Ammon's horn (tissue), 1 donor: ENCODE measurements around the gene AGRP.
A peak's percentile ranks its signal among the peaks of the same experiment; 100 is the strongest.

Experiments used
- DNase-seq: peaks from one replicate; pipeline ENCODE4 v3.0.0-alpha.2; 2016; ENCODE audit warnings: low spot score

The AGRP gene

GRCh38 chr16:67445913-67446907 is 37.1 kb downstream of the AGRP start:
- DNase-seq = no peak

DNA sequence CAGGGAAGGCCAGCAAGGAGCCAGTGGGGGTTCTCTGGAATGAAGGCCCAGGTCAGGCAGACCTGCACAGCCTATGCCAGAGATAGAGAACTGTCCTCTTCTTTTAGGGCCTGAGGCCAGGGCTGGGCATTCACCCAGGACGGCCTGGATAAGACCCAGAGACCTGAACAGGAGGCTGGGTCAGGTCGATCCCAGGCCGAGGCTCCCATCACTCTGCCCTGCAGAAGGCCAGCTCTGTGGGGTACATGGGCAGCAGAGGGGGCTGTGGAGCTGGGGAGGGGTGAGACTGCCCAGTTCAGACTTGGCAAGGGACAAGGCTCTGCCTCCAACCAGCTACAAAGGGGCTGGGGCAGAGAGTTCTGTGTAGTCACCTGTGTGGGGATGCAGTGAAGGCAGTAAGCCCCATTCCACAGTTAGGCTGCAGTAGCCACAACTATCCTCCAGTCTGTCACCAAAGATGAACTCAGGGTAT is 37.9 kb downstream of the AGRP start:
- no peak for DNase-seq

DNA sequence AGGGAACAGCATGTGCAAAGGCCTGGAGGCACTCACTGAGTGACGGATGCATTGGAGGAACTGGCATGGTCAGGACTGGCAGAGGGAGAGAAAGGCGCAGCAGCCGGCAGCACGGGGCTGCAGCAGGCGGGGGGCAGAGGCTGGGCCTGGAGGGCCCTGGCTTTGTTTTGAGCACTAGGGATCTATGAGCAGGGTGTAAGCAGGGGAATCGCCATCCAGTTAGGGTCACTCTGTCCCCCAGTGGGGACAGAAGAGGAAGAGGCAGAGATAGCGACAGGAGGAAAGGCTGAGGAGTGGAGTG is 38.3 kb downstream of the AGRP start:
- no peak for DNase-seq

DNA sequence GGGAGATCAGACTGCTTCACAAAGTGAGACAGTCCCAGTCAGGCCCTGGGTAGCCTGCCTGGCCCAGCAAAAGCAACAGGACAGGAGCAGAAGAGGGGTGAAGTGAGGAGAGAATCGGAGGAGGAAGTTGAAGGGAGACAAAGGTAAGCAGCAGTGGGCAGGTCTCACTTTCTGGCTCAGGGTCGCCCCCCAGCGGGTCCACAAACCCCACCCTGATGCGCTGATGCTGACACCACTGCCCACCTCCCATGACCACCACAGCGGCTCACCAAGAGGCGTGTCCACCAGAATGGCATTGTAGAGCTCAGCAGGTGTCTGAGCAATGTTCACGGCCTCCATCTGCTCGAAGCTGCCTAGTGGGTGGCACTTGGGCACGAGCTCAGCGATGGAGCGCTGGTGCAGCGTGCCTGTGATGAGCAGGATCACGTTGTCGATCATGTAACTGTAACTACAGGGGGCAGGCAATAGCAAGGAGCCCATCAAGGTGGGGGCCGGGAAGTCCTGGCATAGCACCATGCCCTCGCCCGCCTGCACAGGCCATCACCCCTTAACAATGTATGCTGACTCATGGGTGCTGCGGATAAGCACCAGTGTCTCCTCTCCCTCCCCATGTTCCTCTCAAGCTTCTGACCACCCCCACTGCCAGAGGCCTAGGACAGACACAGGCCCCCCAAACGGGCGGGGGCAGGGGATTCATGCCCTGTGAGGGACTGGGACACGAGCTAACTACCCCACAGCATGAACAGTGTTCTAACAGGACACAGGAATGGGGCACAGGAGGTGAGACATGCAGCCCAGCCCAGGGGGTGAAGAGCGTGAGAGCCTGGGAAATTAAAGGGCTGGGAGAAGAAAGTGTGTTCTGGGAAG is 38.9 kb downstream of the AGRP start:
- peak; percentile 43 for DNase-seq

DNA sequence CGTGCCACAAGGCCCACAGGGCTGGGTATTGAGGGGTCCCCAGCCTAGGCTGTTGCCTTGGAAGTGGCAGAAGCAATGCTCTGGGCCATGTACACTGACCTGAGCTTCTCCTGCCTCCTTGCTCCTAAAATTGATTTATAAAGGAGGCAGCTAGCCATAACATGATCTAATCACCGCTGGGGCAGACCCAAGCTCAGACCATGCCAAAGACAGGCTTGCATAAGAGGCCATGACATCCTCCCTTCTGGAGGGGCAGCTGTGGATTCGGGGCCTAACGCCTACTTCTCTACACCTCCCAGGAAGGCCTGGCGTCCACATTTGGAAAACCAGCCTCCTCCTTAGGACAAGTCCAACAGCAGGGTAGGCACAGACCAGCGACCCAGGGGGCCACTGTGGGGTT is 40.1 kb downstream of the AGRP start:
- DNase-seq = no peak

- no peak for DNase-seq
Observed at GRCh38 chr16:67442581-67443255, 40.6 kb downstream of the AGRP start.

GRCh38 chr16:67441907-67442306 is 41.4 kb downstream of the AGRP start:
- no peak for DNase-seq

- peak; percentile 55 for DNase-seq
Observed at GRCh38 chr16:67441271-67441753, 42.0 kb downstream of the AGRP start.

GRCh38 chr16:67438824-67439393 is 44.4 kb downstream of the AGRP start:
- DNase-seq = no peak

- DNase-seq = no peak
Observed at GRCh38 chr16:67438098-67438791, 45.1 kb downstream of the AGRP start.

DNA sequence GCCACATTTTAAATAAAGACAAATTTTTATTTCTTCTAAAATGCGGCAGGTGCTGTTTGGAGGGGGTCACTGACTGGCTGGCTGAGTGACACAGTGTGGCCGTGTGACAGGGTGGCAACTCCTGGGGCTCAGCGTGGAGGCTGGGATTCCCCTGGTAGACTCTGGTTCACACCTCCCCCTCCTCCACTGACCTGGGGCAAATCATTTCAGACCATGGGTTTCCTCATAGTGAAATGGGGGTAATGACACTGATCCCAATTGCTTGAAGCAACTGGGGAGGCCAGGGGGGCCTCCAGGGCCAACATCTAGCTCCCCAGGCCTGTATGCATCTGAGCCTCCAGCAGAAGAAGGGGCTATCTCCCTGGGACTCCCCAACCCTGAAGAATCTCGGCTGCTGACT is 45.8 kb downstream of the AGRP start:
- no peak for DNase-seq

DNA sequence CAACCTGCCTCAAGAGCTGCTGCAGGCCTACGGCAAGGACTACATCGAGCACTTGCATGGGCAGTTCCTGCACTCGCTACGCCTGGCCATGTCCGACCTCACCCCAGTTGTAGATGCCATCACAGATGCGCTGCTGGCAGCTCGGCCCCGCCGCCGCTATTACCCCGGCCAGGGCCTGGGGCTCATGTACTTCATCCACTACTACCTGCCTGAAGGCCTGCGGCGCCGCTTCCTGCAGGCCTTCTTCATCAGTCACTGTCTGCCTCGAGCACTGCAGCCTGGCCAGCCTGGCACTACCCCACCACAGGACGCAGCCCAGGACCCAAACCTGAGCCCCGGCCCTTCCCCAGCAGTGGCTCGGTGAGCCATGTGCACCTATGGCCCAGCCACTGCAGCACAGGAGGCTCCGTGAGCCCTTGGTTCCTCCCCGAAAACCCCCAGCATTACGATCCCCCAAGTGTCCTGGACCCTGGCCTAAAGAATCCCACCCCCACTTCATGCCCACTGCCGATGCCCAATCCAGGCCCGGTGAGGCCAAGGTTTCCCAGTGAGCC is 46.6 kb downstream of the AGRP start:
- no peak for DNase-seq

- no peak for DNase-seq
Observed at GRCh38 chr16:67435758-67436164, 47.6 kb downstream of the AGRP start.

- no peak for DNase-seq
Observed at GRCh38 chr16:67433131-67433719, 50.1 kb downstream of the AGRP start.
